ENCODE results near the gene SRGAP3.

Gene SRGAP3

DNA sequence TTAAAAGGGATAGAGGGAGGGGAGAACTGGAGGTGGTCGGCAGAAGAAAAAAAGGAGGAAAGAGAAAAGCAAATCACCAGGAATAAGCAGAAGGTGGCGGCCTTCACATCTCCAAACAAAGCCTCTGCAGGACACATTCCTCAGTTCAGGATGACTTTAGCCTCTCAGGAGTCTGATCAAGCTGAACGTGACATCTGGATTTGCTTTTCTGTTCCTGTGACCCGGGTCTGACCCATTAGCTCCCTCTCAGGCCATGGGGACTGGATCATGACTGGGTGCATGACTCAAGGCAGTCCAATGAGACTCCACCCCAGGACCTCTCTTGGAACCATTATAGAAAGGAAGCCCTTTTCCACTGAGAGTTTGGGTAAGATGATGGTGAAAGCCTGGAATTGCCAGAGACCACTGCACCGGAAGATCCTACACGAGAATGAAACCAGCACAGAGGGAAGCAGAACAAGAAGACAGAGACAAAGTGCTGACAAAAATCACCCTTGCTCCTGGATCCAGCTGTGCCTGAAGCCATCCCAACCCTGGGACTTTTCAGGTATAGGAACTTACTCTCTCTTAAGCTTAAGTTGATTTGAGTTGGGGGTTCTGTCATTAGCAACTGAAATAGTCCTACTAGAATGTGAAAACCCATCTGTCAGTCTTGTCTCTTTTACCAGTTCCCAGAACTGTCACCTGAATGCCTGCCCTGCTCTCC is 240.7 kb downstream of the SRGAP3 start:
- DNase-seq: no peak

DNA sequence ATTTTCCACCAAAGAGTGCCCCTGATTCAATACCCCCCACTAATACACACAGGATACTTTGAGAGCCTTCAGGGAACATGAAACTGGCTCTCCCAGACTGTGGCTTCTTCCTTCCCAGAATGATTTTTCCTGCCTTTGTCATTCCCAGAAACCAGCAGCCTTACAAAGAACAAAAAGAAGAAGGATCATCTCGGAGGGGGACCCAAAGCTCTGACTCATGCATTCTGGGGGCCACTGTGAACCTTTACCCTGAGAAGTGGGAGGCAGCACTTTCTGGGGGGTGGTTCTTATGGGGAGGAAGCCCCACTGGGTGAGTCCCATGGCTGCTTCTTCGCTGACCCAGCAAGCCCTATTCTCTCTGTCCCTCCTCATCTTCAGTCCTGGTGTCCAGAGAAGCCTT is 241.5 kb downstream of the SRGAP3 start:
- DNase-seq: no peak

DNA sequence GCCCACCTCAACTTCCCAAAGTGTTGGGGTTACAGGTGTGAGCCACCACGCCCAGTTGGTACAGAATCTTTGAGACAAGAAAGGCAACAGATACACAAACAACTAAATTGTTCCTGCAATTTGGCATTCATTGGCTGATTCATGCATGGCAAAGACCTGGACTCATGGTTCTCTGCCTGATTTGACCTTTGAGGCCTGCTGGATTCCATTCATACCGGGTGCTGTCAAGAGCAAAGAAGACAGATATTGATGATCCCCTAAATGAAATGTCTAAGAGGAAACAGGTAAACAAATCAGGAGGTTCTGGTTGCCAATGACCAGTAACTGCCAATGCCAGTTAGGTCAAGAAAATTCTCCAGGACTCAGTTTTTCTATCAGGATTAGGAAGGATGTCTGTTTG is 242.2 kb downstream of the SRGAP3 start:
- DNase-seq: no peak

DNA sequence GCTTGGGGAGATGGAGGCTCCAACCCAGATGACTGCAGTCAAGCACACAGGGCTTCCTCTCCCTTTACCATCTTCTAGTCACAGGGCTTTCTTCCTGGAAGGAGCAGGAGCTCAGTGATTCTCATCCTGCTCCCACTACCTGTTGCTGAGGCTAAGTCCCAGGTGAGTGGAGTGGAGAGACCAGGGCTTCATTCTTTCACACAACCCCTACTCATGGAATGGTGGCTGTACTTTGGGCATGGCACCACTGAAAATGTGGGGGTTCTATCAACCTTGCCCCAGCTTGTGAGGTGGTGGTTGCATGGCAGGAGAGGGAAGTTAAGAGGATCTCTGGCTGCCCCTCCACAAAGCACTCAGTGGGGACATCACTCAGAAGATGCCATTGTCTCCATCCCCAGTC is 249.4 kb downstream of the SRGAP3 start:
- DNase-seq: no peak

DNA sequence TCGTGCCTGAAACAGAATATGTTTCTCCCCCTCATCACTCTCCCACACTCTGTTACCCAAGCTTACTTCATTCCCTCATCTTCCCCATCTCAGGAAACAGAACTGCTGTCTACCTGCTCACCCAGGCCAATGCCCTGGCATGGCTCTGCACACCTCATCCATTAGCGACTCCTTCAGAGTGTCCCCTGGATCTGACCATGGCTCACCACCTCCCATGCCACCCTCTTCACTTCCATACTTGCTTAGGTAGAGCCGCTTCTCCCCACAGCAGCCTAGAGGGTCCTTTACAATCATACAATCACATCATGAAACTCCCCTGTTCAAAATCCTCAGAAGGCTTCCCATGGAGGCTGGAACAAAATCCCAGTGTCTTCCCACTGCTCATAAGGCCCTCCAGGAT is 252.3 kb downstream of the SRGAP3 start:
- DNase-seq: no peak

DNA sequence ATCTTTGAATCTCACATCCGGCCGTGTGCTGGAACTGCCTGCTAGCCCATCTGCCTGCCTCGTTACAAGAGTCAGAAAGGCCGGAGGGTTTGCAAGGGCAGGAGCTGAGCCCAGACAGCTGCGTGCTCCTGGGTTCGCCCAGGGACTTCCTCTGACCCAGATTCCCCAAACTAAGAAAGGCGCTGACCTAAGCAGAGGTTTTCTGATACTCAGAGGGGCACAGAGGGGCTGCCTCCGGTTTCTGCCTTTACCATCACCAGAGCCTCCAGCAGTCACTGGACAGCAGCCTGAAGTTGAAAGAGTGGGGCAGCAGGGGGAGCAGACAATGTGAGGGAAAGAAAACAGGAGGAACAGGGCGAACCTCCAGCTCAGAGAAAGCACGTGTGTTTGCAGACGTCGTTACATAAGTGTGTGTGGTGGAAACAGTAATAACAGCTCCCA is 252.7 kb downstream of the SRGAP3 start:
- DNase-seq: no peak

DNA sequence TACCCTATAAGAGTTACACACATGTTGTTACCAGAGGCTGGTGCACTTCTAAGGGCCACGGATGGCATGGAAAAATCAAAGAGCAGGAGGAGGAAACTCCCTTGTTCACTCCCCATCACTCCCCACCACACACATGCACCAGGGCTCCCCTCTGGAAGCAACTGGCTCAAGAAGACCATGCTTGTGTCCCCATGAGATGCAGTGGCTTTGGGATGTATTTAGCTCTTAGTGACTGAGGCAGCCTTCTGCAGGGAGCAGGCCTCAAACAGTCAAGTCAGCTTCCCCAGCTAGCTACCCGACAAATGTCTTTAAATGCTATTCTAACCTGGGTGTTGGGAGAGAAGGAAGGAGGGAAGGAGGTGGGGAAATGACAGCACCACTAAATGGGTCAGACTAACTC is 253.2 kb downstream of the SRGAP3 start:
- no peak for DNase-seq

DNA sequence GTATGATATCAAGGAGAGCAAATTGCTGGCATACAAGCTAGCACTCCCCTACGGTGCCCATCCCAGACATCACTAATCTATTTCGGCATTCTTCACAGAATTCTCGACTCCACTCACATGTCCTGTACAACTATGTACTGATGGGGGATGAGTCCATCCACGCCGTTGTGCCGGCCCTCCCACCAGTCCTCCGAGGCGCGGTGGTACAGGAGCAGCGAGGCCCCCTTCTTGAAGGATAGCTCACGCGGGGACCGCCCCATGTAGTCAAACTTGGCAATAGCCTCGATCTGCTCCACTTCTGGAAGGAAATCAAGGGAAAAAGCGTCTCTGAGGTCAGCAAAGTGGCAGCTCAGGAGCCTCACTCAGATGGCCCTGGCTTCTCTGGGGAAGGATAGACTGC is 255.2 kb downstream of the SRGAP3 start:
- DNase-seq: no peak

DNA sequence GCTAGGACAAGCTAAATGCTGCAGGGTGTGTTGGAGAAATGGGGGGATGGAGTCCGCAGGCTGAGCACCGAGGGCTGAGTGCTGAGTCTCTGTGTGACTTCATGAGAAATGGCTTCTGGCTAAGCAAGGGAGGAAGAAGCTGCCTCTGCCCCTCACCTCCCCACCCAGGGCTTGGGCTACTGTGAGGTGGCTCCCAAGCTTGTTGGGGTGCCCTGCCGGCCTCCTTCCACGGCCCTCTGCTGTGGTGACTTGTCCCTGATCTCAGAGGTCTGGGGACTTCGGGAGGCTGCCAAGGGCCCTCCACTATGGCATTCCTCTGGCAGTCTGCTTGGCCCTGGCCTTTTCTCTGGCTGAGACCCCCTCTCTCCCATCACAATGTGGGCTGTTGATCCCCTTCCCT is 256.1 kb downstream of the SRGAP3 start:
- DNase-seq: no peak

DNA sequence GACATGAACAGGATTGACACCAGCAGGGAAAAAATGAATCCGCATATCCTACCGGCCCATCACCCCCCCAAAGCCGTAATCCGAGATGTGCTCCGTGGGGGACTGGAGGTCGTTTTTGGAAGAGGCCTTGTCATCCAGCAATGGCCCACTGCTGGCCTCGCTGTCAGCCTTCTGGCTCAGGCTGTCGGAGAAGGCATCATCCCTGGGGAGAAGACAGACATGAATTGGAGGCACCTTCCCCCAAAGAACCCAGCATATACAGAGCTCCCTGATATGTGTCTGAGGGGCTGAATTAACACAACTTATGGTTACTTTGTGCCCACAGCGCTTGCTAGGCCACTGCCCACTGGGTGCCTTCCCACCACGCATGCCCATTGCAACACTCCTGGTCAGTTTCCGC is 256.6 kb downstream of the SRGAP3 start:
- no peak for DNase-seq

DNA sequence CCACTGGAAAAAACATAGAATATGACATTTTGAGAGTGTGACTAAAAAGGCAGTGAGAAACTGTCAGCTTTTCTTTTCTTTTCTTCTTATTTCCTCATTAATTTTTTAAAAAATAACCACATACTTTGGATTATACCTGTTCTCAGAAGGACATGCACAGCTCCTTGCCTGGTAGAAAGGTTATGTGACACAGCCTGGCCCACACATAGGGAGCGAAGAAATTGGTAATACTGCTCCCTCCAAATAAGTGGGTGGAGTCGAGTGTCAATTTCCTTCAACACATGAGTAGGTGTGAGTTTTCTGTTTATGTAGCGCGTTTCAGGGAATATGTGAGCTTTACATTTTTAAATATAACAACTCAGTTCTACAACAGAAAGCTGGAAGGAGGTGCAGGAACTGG is 257.2 kb downstream of the SRGAP3 start:
- no peak for DNase-seq

DNA sequence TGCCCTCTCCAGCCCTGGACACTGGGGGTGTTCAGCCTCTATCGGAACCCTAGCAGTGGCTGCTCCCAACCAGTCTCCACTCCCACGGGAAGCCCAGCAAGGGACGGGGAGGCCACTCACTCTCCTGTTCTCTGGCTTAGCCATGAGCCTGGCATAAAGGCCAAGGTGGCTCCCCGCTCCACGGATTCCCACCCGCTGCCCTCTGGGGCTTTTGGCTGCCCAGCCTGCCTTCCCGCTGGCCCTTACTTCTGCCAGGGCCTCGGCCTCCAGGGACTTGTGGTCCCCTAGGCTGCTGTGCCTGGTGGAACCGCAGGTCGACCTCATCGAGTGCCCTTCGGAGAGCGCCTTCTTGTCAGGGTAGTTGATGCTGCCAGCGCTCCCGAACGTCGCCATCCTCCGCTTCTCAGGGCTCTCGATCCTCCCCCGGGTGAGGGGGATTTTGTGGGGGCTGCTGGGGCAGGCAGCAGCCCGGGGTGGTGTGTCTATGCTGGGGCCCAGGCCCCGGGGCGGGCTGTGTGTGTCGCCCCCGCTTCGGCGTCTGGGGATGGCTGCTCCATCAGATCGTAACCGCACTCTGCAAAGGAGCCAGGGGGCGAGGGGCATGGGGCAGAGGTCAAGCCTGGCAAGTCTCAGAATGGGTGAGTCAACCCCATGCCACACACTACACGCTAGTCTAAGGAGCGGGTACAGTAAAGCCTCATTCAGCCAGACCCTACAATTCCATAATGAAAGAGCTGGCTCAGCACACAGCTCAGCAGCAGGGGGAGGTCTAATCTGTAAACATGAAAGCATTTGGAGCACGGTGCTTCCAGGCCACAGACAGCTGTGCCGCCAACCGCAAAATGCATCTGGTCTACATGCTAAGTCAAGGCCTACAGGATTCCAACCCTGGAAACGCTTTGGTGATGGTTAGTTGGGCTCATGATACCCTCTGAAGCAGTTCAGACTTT is 258.9 kb downstream of the SRGAP3 start:
- no peak for DNase-seq

DNA sequence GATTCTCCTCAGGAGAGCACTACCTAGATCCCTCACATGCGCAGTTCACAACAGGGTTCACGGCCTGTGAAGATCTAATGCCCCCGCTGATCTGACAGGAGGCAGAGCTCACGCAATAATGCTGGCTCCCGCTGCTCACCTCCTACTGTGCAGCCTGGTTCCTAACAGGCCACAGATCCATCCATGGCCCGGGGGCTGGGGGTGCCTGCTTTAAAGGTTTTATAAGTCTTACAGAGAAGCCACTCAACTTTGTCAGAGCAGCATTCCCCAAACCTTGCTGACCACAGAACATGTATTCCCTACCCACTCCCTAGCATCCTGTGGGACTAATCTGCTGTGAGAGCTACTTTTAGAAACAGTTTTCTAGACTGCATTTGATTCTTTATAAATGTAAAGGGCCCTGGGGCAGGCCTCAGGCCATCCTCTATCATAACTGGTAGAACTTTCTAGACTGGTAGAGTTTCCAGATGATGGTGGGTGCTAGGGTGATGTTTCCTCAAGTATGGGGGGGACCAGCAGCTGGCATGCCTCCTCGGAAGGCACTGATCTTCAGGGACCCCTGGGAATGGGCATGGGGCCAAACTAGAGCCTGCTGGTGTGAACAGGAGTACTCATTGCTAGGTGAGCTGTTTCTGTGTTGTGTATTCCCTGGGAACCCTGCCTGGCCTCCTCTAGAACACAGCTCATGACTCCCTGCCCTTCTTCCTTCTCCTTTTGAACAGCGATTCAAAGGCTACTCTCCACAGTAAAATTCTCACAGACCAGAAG is 260.5 kb downstream of the SRGAP3 start:
- DNase-seq: no peak

DNA sequence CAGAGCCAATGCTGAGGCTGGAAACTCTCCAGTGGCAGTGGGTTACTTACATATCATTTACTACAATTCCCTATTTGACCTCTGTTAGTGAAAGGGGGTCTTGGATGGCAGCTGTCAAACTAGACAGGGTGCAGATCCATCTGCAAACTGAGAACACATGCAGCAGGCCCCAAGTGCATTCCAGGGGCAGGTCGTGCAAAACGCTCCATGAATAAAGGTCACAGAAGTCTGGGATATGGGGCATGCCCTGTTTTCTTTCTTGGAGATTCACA is 261.1 kb downstream of the SRGAP3 start:
- DNase-seq: no peak

DNA sequence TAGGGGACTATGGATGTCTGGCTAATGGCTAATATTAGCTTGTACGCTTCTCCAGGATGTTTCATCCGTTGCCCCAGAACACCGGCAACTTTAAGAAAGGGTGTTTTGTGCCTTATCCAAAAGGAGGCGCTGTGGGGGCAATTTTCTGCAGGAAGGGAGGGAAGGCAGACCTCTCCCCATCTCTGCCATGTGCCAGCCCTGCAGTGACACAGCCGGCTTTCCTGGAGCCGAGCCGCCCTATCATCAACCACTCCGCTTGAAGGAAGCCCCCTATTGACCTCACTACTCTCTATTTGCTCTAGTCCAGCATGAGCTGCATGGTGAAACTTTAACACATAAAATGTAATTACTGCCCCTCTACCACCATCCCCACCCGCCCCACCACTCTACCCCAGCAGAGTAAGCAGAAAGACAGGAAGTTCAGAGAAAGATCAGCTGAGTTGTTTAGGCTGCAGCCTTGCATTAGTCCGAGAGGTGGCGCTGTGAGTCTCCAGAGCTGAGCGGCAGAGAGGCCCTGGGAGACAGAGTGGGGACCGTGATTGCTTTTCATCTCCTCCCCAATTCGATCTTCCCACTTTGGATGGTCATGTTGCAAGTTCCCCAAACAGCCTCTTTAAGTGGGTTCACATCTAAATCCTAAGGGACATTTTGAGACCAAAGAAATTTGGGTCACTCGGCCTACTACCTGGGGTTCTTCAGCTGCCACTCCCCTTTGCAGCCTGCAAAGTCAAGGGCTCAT is 261.6 kb downstream of the SRGAP3 start:
- peak in 4 of 5 donors; percentile 35 to 56 (median 45) for DNase-seq

DNA sequence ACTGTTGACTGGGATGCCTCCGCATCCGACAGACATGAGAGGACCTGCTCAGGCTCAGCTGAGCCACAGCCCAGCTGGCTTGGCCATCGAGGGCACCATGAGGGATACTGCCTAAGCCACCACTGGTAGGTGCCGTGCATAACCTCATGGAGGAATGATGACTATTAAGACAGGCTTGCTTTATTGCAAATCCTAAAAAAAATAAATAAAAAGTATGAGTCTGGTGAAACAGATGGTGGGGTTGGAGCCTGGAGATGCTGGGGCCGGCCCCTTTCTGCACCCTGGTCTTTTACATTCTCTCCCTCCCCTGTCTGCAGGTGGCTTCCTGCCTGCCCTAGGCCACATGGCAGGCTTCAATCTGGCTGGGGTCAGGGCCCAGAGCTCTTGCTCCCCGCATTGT is 262.2 kb downstream of the SRGAP3 start:
- no peak for DNase-seq

DNA sequence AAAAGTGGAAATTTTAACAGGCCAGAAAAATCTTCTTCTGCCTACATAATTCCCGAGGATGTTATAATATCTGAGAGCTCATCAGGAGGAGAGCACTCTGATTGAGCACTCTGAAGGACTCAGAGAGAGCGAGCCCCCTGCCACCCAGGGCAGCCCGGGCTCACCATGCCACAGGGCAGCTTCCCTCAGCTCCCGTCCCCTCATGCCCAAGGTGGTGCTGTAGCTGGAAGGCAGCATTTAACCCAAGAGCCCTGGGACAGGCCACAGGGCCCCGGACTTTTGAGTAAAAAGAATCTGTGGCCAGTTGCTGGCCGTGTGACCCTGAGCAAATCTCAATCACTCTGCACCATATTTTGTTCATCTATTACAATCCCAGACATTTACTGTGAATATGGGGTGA is 262.7 kb downstream of the SRGAP3 start:
- no peak for DNase-seq

DNA sequence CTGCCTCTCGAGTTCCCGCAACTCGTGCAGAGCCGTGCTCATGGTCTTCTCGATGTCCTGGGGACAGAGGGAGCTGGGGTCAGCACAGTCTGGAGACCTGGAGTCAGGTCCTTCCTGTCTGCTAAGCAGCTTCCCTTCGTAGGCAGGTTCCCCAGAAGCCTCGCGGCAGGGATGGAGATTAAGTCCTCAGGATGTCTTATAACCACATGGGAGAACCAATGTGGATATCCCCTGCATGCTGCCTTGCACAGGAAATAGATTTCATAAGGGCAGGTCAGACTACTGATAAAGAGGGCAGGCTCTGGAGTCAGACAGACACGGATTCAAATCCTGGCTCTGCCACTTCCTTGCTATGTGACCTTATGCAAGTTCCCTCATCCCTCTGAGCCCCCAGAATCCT is 263.6 kb downstream of the SRGAP3 start:
- no peak for DNase-seq

DNA sequence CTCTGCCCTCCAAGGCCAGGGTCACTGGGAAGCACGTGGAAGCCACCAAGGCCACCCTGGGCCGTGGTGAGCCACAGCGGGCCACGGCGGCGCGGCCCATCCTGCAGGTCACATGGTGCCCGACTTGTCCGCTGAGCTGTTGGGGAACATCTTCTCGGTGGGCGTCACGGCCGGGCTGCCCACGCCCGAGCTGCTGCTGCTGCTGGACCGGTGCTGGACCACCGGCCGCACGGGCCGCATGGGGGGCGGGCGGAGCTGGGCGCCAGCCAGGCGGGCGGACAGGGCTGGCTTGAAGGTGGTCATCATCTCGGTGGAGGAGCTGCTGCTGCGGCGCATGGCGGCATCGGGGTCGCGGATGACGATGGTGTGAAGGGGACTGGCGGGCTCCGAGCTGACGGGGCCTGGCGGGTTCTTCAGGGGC is 264.0 kb downstream of the SRGAP3 start:
- no peak for DNase-seq

DNA sequence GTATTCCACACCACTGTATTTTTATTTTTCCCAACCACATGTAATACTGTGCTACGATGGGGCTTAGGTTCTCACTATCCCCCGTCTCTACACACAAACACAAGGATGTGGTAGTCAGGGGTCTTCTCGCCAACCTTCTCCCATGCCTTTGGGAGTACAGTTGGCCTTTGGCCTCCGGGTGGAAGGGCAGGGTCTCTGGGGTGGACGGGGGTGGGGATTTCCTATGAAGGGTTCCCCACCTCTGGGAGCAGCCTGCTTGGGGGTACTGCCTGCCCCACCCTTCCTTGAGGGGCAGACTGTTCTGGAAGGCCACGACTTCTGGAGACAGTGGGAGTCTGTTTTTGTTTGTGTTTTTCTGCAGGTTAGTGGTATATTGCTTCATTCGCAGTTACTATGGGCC is 264.9 kb downstream of the SRGAP3 start:
- no peak for DNase-seq

DNA sequence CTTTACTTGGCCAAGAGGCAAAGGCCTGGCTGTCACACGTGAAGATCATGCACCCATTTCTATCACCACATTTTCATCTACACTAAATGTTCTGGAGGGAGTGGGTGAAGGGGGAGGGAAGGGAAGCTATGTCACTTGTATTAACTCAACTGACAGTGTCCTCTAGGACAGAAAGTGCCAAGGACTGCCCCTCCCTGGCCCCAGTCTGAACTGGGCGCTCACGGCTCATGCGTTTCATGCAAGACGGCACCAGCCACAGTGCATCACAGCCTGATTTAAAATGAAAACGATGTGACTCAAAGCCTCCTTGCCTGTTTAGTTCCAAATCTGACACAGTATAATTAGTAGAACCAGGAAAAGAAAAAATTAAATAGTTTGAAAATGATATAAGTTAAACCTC is 265.4 kb downstream of the SRGAP3 start:
- no peak for DNase-seq

DNA sequence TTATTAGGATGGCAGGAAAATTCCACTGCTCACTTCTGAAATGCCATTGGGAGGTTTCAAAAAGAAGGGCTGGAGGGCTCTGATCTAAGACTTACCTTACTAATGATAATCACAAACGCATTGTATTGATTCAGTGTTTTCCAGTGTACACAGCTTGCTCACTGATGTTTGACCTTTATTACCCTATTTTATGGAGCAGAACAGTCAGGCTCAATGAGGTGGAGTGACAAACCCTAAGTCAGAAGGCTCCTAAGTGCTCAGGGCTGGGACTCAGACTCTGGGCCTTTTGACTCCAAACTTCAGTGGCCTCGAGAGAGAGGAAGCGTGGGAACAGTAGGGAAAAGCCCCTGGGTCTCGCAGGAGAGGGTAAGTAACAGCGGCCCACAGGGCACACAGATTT is 265.9 kb downstream of the SRGAP3 start:
- no peak for DNase-seq

DNA sequence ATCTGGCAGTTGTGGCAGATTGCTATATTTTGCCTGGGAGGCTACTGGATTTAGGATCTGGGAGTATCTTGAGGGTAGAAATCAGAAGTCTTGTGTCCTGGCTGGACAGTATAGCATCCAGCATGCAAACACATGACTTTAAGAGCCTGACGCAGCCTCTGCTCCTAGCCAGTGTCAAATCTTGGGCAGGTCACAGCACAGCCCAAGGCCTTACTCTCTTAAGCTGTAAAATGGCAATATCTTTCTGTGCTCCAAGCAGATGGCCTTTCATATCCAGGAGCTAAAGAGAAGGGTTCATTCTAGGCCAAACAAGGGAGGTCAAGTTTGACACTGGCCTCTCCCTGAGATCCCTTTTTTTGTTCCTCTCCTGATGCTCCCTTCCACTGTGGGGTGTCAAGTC is 266.4 kb downstream of the SRGAP3 start:
- no peak for DNase-seq

Measured in T-helper 1 cell (primary cell).